GM12891 (cell line): ENCODE measurements around the gene ITGA4.

Source experiments
- DNase-seq: peaks from one replicate; pipeline ENCODE4 v3.0.0; 2011; ENCODE audit warnings: low spot score; ENCODE audit not compliant: insufficient read length
- FAIRE-seq: peaks from 2 replicates; lab custom pipeline; 2011; peaks lifted over from hg19 to GRCh38; lab: Jason Lieb, UNC
- PAX5 ChIP-seq: IDR thresholded peaks from 2 replicates; pipeline ENCODE4 v1.6.1; 2011; ENCODE audit warnings: low read length, moderate library complexity, mild to moderate bottlenecking; ENCODE audit not compliant: insufficient read depth, severe bottlenecking
- POLR2A ChIP-seq: IDR thresholded peaks from 2 replicates; pipeline ENCODE4 v1.6.1; 2011; ENCODE audit warnings: low read depth, low read length, control low read depth
- POLR2AphosphoS5 ChIP-seq: IDR thresholded peaks from 2 replicates; pipeline ENCODE4 v1.6.1; 2011; ENCODE audit warnings: low read depth, low read length, control low read depth
- POU2F2 ChIP-seq: IDR thresholded peaks from 2 replicates; pipeline ENCODE4 v1.6.1; 2011; ENCODE audit warnings: low read depth, mild to moderate bottlenecking, control low read depth, low read length, moderate library complexity
- SPI1 ChIP-seq: IDR thresholded peaks from 2 replicates; pipeline ENCODE4 v1.6.1; 2011; ENCODE audit warnings: low read depth, low read length, control low read depth
- TAF1 ChIP-seq: IDR thresholded peaks from 2 replicates; pipeline ENCODE4 v1.6.1; 2011; ENCODE audit warnings: low read depth, low read length, control low read depth

The ITGA4 gene

GRCh38 chr2:181465676-181466375, 8.6 kb downstream of the ITGA4 start:
- DNase-seq (no peak), FAIRE-seq (no peak)
- no peak for TF ChIP-seq PAX5
- TF ChIP-seq SPI1: no peak
- TF ChIP-seq POLR2A: no peak
- no peak for TF ChIP-seq TAF1
- TF ChIP-seq POU2F2: no peak
- no peak for TF ChIP-seq POLR2AphosphoS5

DNA sequence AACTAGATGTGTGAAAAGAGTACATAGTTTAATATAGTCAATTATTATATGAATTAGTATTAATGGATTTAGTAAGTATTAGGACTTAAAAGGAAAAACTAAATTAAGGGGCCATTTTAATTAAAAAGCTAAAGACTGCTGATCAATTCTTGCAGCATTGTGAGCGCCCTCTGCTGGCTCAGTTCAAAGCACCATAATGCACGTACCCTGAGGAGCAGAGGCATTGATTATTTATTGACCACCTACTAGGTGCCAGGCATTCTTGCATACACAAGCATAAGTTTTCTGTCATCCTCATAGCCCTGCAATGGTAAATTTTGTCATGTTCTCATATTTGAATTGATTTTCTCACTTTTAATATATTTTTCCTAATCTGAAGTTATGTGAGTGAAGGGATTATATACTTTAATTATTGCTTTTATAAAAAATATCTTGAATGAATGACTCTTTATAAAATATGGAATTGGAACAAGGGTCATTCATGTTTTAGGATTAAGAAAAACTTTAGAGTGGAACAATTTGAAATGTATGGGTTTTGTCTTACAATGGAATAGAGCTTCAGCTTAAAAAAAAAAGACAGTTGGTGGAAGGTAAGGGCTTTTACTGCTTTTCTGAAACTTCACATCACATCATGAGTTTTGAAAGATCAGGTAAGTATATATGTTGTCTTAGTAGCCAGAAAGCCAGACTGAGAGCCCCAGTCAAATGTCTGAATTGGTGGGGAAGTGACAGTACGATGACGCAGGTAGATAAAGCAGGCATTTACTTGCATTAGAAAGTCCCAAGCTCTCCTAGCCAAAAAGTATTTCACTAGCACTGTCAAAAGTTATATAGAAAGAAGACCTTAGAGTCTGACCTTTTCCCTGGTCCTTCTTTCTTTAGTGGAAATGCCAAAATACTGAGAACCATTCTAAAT, 9.7 kb downstream of the ITGA4 start:
- peak; percentile 75 for FAIRE-seq
- no peak for DNase-seq
- TF ChIP-seq POU2F2 (no peak), PAX5 (no peak), POLR2A (no peak), SPI1 (no peak), TAF1 (no peak), POLR2AphosphoS5 (no peak)

GRCh38 chr2:181467966-181468707, 11.0 kb downstream of the ITGA4 start:
- DNase-seq (no peak), FAIRE-seq (peak; percentile 47)
- no peak for TF ChIP-seq SPI1
- no peak for TF ChIP-seq POU2F2
- no peak for TF ChIP-seq POLR2AphosphoS5
- TF ChIP-seq POLR2A: no peak
- TF ChIP-seq PAX5: no peak
- TF ChIP-seq TAF1: no peak

GRCh38 chr2:181468811-181469210, 11.6 kb downstream of the ITGA4 start:
- TF ChIP-seq POU2F2 (no peak), SPI1 (no peak), PAX5 (no peak), TAF1 (no peak), POLR2A (no peak), POLR2AphosphoS5 (no peak)
- FAIRE-seq: no peak
- DNase-seq: no peak

DNA sequence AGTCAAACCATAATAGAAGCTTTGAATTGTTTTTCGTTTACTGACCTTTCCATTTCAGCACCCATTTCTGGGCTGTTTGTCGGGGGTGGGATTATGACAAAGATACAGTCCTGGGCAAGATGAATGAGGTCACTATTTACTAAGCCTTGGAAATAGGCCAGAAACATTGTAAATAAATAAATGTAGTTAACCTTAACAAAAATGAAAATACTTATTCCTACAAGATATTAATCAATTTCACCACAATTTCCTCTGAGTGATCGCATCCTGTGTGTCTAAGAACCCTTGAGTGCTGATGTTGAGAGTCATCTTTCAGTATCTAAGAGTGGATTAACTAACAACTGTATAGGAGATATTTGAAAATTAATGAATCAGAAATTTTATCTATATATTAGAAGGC, 14.0 kb downstream of the ITGA4 start:
- TF ChIP-seq POLR2A (no peak), SPI1 (no peak), PAX5 (no peak), POU2F2 (no peak), POLR2AphosphoS5 (no peak), TAF1 (no peak)
- DNase-seq (no peak), FAIRE-seq (no peak)

GRCh38 chr2:181471783-181472182, 14.6 kb downstream of the ITGA4 start:
- DNase-seq (no peak), FAIRE-seq (peak; percentile 72)
- TF ChIP-seq PAX5: no peak
- no peak for TF ChIP-seq POLR2AphosphoS5

- FAIRE-seq (peak; percentile 87), DNase-seq (no peak)
- TF ChIP-seq SPI1 (no peak), PAX5 (no peak), POLR2A (no peak), POLR2AphosphoS5 (no peak), TAF1 (no peak), POU2F2 (no peak)
Measured at GRCh38 chr2:181472990-181473389, 15.8 kb downstream of the ITGA4 start.

DNA sequence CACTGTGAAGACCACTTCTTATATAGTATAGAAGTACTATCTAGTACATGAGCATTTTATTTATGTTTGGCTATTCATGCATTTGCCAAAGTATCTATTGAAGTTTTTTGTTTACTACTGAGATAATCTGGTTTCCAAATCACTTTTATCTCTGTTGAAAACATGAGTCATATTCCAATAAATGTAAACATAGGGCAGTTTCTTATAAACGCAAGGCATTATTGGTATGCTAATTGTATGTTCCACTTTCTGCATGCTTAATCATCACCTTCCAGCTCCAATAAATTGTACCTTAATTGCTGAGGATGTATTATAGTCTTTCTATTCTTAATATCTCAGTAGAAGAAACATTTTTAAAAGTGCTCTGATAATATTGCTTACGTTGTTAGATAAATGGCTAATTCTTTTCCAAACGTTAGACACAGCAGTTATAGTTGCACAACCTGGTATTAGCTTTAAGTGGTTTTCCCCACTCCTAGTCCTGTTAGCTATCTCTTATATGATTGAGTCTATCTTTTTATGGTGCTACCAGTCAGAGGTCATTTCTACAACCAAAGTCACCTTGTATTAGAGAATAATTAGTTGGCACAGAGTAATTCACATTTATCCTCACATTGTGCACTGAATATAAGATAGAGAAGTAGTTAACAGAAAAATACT, 17.2 kb downstream of the ITGA4 start:
- DNase-seq (no peak), FAIRE-seq (peak; percentile 47)
- TF ChIP-seq PAX5: no peak
- TF ChIP-seq TAF1: no peak
- no peak for TF ChIP-seq SPI1

- TF ChIP-seq PAX5: no peak
- no peak for TF ChIP-seq POU2F2
- TF ChIP-seq SPI1: no peak
- no peak for TF ChIP-seq POLR2AphosphoS5
- no peak for TF ChIP-seq TAF1
- TF ChIP-seq POLR2A: no peak
- no peak for FAIRE-seq
Measured at GRCh38 chr2:181483211-181483610, 26.0 kb downstream of the ITGA4 start.

More at GRCh38 chr2:181483211-181483610, 26.0 kb downstream of the ITGA4 start:
- no peak for DNase-seq
